ENCODE measurements around the gene KCTD10. TPM values are rescaled to one million over a fixed set of nuclear protein-coding genes. Genes with fewer than 3 reads are reported as not detected.
"Not testable (repeated sequence)": the region's sequence is repeated elsewhere in the genome, so short reads cannot be mapped to it uniquely, and the experiment has no call there.

Gene KCTD10
- total RNA-seq, 1 donor from 2014 or later = 86.2 TPM

GRCh38 chr12:109423392-109423791 is 53.7 kb downstream of the KCTD10 start:
- DNase-seq (ENCODE audit: extremely low read depth, low read depth, low spot score) = no peak

- DNase-seq (ENCODE audit: extremely low read depth, low read depth, low spot score) = no peak
Measured at GRCh38 chr12:109422251-109422650, 54.8 kb downstream of the KCTD10 start.

- DNase-seq (ENCODE audit: extremely low read depth, low read depth, low spot score) = no peak
Measured at GRCh38 chr12:109421355-109422087, 55.6 kb downstream of the KCTD10 start.

DNA sequence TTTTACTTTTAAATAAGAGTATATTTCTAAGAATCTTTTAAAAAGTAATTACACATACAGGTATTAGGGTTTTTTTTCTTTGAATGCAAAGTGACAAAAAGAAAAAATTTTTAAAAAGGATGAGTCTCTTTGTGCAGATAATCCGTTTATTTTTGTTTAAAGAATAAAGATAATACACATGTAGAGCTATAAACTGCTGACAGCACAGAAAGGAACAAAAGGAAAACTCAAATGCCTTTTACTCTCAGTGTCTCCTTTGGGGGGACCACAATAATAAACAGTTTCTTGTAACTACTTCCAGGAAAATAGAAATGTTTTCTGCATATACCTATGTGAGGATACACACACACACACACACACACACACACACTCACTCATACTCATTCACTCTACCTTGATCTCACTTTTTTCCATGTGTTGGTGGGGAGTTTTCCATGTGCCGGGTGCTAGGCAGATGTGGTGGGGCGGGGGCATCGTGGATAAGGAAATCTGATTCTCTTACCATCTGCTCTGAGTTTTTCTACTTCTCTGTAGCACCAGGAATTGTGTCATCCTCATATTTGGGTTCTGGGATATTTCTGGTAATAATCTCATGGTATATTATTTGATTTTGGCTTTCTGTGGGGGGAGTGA is 58.1 kb downstream of the KCTD10 start:
- DNase-seq (ENCODE audit: extremely low read depth, low read depth, low spot score) = no peak

GRCh38 chr12:109406147-109406546 is 71.0 kb downstream of the KCTD10 start:
- DNase-seq (ENCODE audit: extremely low read depth, low read depth, low spot score) = not testable (repeated sequence)

DNA sequence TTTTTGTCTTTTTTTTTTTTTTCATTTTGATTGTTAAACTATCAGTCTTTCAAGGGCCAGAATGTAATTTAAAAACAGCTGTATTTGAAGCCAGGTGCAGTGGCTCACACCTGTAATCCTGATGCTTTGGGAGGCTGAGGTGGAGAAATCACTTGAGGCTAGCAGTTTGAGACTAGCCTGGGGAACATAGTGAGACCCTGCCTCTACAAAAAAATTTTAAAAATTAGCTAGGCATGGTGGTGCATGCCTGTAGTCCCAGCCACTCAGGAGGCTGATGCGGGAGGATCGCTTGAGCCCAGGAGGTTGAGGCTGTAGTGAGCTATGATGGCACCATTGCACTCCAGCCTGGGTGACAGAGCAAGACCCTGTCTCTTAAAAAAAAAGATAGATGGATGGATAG is 72.3 kb downstream of the KCTD10 start:
- DNase-seq (ENCODE audit: extremely low read depth, low read depth, low spot score) = not testable (repeated sequence)

Other genes with a start within 250 kb of the KCTD10 start
- gene FOXN4, start 168.0 kb downstream of the KCTD10 start, total RNA-seq = not detected in 2 replicates
- gene MYO1H, start 129.4 kb downstream of the KCTD10 start, total RNA-seq = not detected in 2 replicates
- gene UBE3B, start 334 bp upstream of the KCTD10 start, total RNA-seq = 59.6 and 68.2 TPM in 2 replicates
- gene MMAB, start 96.2 kb upstream of the KCTD10 start, total RNA-seq = 22.5 and 33.6 TPM in 2 replicates
- gene MVK, start 96.5 kb upstream of the KCTD10 start, total RNA-seq = 12.0 and 21.0 TPM in 2 replicates
- gene FAM222A, start 236.5 kb upstream of the KCTD10 start, total RNA-seq = 0.99 and 1.0 TPM in 2 replicates